Muscle layer of duodenum (tissue), 2 donors: ENCODE results near the gene CEACAM21.

ENCODE experiments used
- H3K27ac ChIP-seq: one replicate; pipeline ENCODE4 v1.7.0; 2013; ENCODE audit warnings: mild to moderate bottlenecking, low read length
- H3K27me3 ChIP-seq: one replicate; pipeline ENCODE4 v1.7.0; 2013; ENCODE audit warnings: low read depth, mild to moderate bottlenecking, control low read depth, low read length
- H3K36me3 ChIP-seq, 2 donors: one replicate each; pipeline ENCODE4 v1.7.0; 2013; ENCODE audit warnings: low read length in 2 of 2, control low read depth in 1 of 2, mild to moderate bottlenecking in 1 of 2; ENCODE audit not compliant: insufficient read depth in 2 of 2, control insufficient read depth in 1 of 2
- H3K4me1 ChIP-seq, 2 donors: one replicate each; pipeline ENCODE4 v1.7.0; 2013; ENCODE audit warnings: low read length in 2 of 2, mild to moderate bottlenecking in 2 of 2, control low read depth in 1 of 2, moderate library complexity in 1 of 2; ENCODE audit not compliant: insufficient read depth in 2 of 2, control insufficient read depth in 1 of 2
- H3K4me3 ChIP-seq, 2 donors: one replicate each; pipeline ENCODE4 v1.7.0; 2013; ENCODE audit warnings: low read length in 2 of 2, low read depth in 1 of 2, mild to moderate bottlenecking in 1 of 2
- H3K9me3 ChIP-seq, 2 donors: one replicate each; pipeline ENCODE4 v1.7.0; 2013; ENCODE audit warnings: low read length in 2 of 2, control low read depth in 1 of 2, mild to moderate bottlenecking in 1 of 2; ENCODE audit not compliant: control insufficient read depth in 1 of 2
- donor health status: healthy.

The CEACAM21 gene

DNA sequence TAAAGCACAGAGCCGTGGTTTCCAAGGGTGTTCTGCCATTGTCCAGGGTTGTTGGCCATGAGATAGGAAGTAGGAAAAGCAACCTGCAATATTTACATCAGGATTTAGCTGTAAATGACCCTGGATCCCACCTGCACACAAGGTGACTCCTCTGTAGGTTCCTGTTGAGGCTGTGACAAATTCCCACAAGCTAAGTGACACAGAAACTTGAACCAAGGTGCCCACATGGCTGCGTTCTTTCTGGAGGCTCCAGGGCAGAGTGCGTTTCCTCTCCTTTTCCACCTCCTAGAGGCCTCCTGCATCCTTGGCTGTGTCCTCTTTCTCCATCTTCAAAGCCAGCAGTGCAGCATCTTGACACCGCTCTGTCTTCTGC lies 11.9 kb downstream of the CEACAM21 start:
- H3K4me3 ChIP-seq: no peak overlapping the region
- no peaks in the 10 kb centered on the region for H3K27me3 ChIP-seq
- H3K36me3 ChIP-seq: no peaks in the 10 kb centered on the region
- no peaks in the 10 kb centered on the region for H3K4me1 ChIP-seq
- H3K9me3 ChIP-seq: no peaks in the 10 kb centered on the region
- H3K27ac ChIP-seq: no peak overlapping the region

GRCh38 chr19:41588497-41589209 lies 12.7 kb downstream of the CEACAM21 start:
- Histone ChIP-seq H3K27me3 (peaks cover 1% of the 10 kb centered on the region), H3K9me3 (no peaks in the 10 kb centered on the region), H3K4me1 (no peaks in the 10 kb centered on the region), H3K4me3 (no peak overlapping the region), H3K27ac (no peak overlapping the region), H3K36me3 (no peaks in the 10 kb centered on the region)

DNA sequence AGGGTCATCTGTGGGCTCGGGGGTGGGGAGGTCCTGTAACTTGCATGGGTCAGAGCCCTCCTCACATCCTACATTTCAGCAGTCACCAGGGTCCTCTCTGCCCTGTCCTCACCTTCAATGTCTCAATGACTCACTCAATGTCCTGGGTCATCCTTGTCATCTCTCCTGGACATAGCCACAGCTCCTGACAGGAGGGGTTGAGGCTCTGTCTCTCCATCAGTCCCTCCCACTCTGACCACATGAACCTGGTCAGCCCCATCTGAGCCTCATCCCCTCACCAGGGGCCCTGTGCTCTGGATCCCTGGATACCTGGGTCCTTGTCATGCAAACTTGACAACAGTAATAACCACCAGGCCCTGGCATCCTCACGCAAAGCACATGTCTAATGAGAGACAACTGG lies 13.4 kb downstream of the CEACAM21 start:
- no peaks in the 10 kb centered on the region for H3K36me3 ChIP-seq
- H3K27me3 ChIP-seq: peaks cover 4% of the 10 kb centered on the region
- no peaks in the 10 kb centered on the region for H3K9me3 ChIP-seq
- no peaks in the 10 kb centered on the region for H3K4me1 ChIP-seq
- H3K4me3 ChIP-seq: no peak overlapping the region
- H3K27ac ChIP-seq: no peak overlapping the region

DNA sequence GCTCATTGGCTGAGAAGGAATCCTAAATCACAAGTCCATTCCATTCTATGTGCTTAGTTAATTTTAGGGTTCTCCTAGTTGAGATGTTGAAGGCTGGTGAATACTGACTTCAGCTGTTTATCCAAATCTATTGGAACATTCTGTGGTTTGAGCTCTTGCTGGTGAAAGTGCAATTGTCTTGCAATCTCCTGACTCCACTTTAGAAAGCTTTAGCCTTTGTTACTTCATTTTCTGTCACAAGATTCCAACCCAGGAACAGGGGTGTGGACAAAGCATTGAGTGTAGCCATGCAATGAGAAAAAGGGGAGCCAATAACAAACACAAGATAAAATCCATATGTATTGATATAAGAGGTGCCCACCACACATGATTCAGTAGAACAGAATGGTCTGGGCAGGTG lies 15.0 kb downstream of the CEACAM21 start:
- Histone ChIP-seq H3K9me3 (no peaks in the 10 kb centered on the region), H3K4me3 (no peak overlapping the region), H3K36me3 (no peaks in the 10 kb centered on the region), H3K4me1 (no peaks in the 10 kb centered on the region), H3K27me3 (peaks cover 4% of the 10 kb centered on the region), H3K27ac (no peak overlapping the region)

GRCh38 chr19:41591951-41592562 lies 16.1 kb downstream of the CEACAM21 start:
- Histone ChIP-seq H3K36me3 (no peaks in the 10 kb centered on the region), H3K27ac (no peak overlapping the region), H3K4me1 (no peaks in the 10 kb centered on the region), H3K9me3 (no peaks in the 10 kb centered on the region), H3K4me3 (no peak overlapping the region), H3K27me3 (peaks cover 10% of the 10 kb centered on the region)

- Histone ChIP-seq H3K27ac (no peak overlapping the region), H3K27me3 (peaks cover 10% of the 10 kb centered on the region), H3K9me3 (no peaks in the 10 kb centered on the region)
These were observed 19.4 kb downstream of the CEACAM21 start for GRCh38 chr19:41595258-41595889.

GRCh38 chr19:41595890-41596280 lies 19.9 kb downstream of the CEACAM21 start:
- no peak overlapping the region for H3K4me3 ChIP-seq
- H3K27me3 ChIP-seq: peaks cover 10% of the 10 kb centered on the region
- no peaks in the 10 kb centered on the region for H3K9me3 ChIP-seq
- no peaks in the 10 kb centered on the region for H3K36me3 ChIP-seq
- no peaks in the 10 kb centered on the region for H3K4me1 ChIP-seq
- no peak overlapping the region for H3K27ac ChIP-seq

More at GRCh38 chr19:41595258-41595889, 19.4 kb downstream of the CEACAM21 start:
- Histone ChIP-seq H3K4me3 (no peak overlapping the region), H3K36me3 (no peaks in the 10 kb centered on the region), H3K4me1 (no peaks in the 10 kb centered on the region)

- H3K4me1 ChIP-seq: no peaks in the 10 kb centered on the region
These were observed 21.7 kb downstream of the CEACAM21 start for GRCh38 chr19:41597600-41598041.

GRCh38 chr19:41599175-41599966 lies 23.4 kb downstream of the CEACAM21 start:
- Histone ChIP-seq H3K36me3 (no peaks in the 10 kb centered on the region), H3K4me3 (no peak overlapping the region), H3K27ac (no peak overlapping the region), H3K27me3 (peaks cover 10% of the 10 kb centered on the region), H3K9me3 (no peaks in the 10 kb centered on the region), H3K4me1 (no peaks in the 10 kb centered on the region)

More at GRCh38 chr19:41597600-41598041, 21.7 kb downstream of the CEACAM21 start:
- H3K27ac ChIP-seq: no peak overlapping the region
- H3K9me3 ChIP-seq: no peaks in the 10 kb centered on the region
- H3K4me3 ChIP-seq: no peak overlapping the region
- H3K27me3 ChIP-seq: peaks cover 10% of the 10 kb centered on the region
- H3K36me3 ChIP-seq: no peaks in the 10 kb centered on the region

GRCh38 chr19:41601771-41602170 lies 25.8 kb downstream of the CEACAM21 start:
- H3K9me3 ChIP-seq: no peaks in the 10 kb centered on the region
- peaks cover 6% of the 10 kb centered on the region for H3K27me3 ChIP-seq
- no peak overlapping the region for H3K4me3 ChIP-seq
- no peaks in the 10 kb centered on the region for H3K36me3 ChIP-seq
- no peaks in the 10 kb centered on the region for H3K4me1 ChIP-seq
- H3K27ac ChIP-seq: no peak overlapping the region

DNA sequence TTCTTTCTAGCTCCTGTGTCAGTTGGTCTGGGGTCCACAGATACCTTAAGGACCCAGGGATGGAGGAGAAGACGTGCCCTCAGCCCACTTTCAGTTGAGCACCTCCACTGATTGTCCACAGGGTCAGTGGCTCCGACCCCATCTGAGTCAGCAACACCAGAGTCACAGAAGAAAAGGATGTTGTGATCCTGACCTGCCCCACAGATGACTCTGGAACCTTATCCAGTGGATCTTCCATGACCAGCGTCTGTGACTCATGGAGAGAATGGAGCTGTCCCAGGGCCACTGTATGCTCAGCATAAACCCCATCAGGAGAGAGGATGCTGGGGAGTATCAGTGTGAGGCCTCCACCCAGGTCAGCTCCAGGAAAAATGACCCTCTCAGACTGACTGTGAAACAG lies 28.9 kb downstream of the CEACAM21 start:
- H3K4me1 ChIP-seq: no peaks in the 10 kb centered on the region
- no peak overlapping the region for H3K27ac ChIP-seq
- H3K36me3 ChIP-seq: no peaks in the 10 kb centered on the region
- no peaks in the 10 kb centered on the region for H3K9me3 ChIP-seq
- peaks cover 4% of the 10 kb centered on the region for H3K27me3 ChIP-seq
- H3K4me3 ChIP-seq: no peak overlapping the region
